Measurements from ENCODE around the gene AHI1. TPM values are rescaled to one million over a fixed set of nuclear protein-coding genes. Genes with fewer than 3 reads are reported as not detected.

Gene AHI1
- total and polyA plus RNA-seq, 2 donors (not counting 1 experiment from before 2014, with no cell fraction given), result 8.3 to 61.7 TPM

- Mint-ChIP-seq H3K4me1 (no peaks in the 10 kb centered on the region), H3K27ac (no peak overlapping the region)
- 96% methylated on average over 2 of the region's 2 CpGs for WGBS (ENCODE audit: insufficient coverage)
Observed at GRCh38 chr6:135299256-135299655, 198.3 kb downstream of the AHI1 start.

DNA sequence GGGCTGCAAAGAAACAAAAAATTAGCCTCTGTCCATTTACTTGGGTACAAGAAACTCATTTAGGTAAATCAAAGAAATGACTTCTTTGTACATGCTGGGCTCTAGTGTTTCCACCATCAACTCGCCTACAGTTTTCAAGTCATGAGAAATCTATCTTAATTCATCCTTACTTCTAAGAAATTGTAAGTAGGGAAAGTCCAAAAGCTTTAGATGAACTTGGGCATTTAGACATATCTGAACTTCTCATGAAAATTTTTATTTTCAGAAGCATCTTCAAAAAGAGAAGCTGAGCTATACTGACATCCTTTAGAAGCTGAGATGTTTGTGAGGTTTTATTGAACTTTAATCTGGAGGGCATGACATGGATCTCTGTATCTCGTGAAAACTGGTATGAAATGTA lies 199.1 kb downstream of the AHI1 start:
- H3K4me3 ChIP-seq (ENCODE audit: control extremely low read depth in 1 of 5, extremely low read depth in 1 of 5, insufficient read depth in 1 of 5, low read depth in 2 of 5, low read length in 4 of 5), result no peak overlapping the region
- ATAC-seq (ENCODE audit: low read depth) (no peak), DNase-seq (no peak)
- H3K27me3 ChIP-seq (replicated peaks in 1 of 4; ENCODE audit: control extremely low read depth in 1 of 4, control insufficient read depth in 3 of 4, insufficient read depth in 4 of 4, low read length in 3 of 4), result no peaks in the 10 kb centered on the region
- Mint-ChIP-seq H3K4me3 (no peak overlapping the region), H3K27me3 (no peaks in the 10 kb centered on the region), H3K4me1 (no peaks in the 10 kb centered on the region), H3K27ac (no peak overlapping the region), H3K9me3 (ENCODE audit: insufficient read depth) (peaks cover 2% of the 10 kb centered on the region)
- POLR2A ChIA-PET, result no interaction called here
- no peak overlapping the region for H3K9ac ChIP-seq (ENCODE audit: low read length)
- intact Hi-C loops (cut with micrococcal nuclease), result no loop called here
- WGBS (ENCODE audit: insufficient coverage), result 67% methylated on average over 1 of the region's 2 CpGs
- H3K4me1 ChIP-seq (ENCODE audit: control insufficient read depth in 2 of 2, insufficient read depth in 2 of 2, low read length in 2 of 2), result no peaks in the 10 kb centered on the region
- H4K20me1 ChIP-seq (ENCODE audit: control insufficient read depth, insufficient read depth, low read length, poor library complexity, severe bottlenecking), result no peaks in the 10 kb centered on the region
- H3K9me3 ChIP-seq (ENCODE audit: control extremely low read depth in 1 of 3, control insufficient read depth in 2 of 3, insufficient read depth in 1 of 3, low read length in 2 of 3), result peaks cover 0 to 5% (median 2%) of the 10 kb centered on the region in 3 donors
- no peak overlapping the region for H3K27ac ChIP-seq (ENCODE audit: low read length in 2 of 2)
- TF ChIP-seq CTCF (IDR thresholded peaks at IDR 0.05), result no peak
- TF ChIP-seq EZH2 (IDR thresholded peaks at IDR 0.05; ENCODE audit: borderline replicate concordance, insufficient read depth, low read depth, low read length, poor library complexity, severe bottlenecking), result no peak
- no peak overlapping the region for H2AFZ ChIP-seq (ENCODE audit: insufficient read depth, low read depth, low read length, poor library complexity, severe bottlenecking)
- no peak overlapping the region for H3K4me2 ChIP-seq (replicated peaks; ENCODE audit: low read depth, low read length, poor library complexity, severe bottlenecking)
- CTCF ChIA-PET, result no interaction called here
- H3K36me3 ChIP-seq (replicated peaks in 1 of 2; ENCODE audit: control extremely low read depth in 1 of 2, control insufficient read depth in 1 of 2, extremely low read depth in 1 of 2, insufficient read depth in 2 of 2, low read length in 1 of 2), result no peaks in the 10 kb centered on the region
- H3K79me2 ChIP-seq (ENCODE audit: control insufficient read depth, insufficient read depth, low read length), result no peaks in the 10 kb centered on the region

More at GRCh38 chr6:135299256-135299655, 198.3 kb downstream of the AHI1 start:
- H3K79me2 ChIP-seq (ENCODE audit: control insufficient read depth, insufficient read depth, low read length), result no peaks in the 10 kb centered on the region
- ChIA-PET CTCF (no interaction called here), POLR2A (no interaction called here)
- H3K4me1 ChIP-seq (ENCODE audit: control insufficient read depth in 2 of 2, insufficient read depth in 2 of 2, low read length in 2 of 2), result no peaks in the 10 kb centered on the region
- no peak overlapping the region for H3K27ac ChIP-seq (ENCODE audit: low read length in 2 of 2)
- H3K9me3 Mint-ChIP-seq (ENCODE audit: insufficient read depth), result peaks cover 2% of the 10 kb centered on the region
- no peaks in the 10 kb centered on the region for H3K27me3 ChIP-seq (replicated peaks in 1 of 4; ENCODE audit: control extremely low read depth in 1 of 4, control insufficient read depth in 3 of 4, insufficient read depth in 4 of 4, low read length in 3 of 4)
- no peaks in the 10 kb centered on the region for H4K20me1 ChIP-seq (ENCODE audit: control insufficient read depth, insufficient read depth, low read length, poor library complexity, severe bottlenecking)
- no peak overlapping the region for H3K4me2 ChIP-seq (replicated peaks; ENCODE audit: low read depth, low read length, poor library complexity, severe bottlenecking)
- H3K9me3 ChIP-seq (ENCODE audit: control extremely low read depth in 1 of 3, control insufficient read depth in 2 of 3, insufficient read depth in 1 of 3, low read length in 2 of 3), result peaks cover 0 to 5% (median 2%) of the 10 kb centered on the region in 3 donors
- H3K9ac ChIP-seq (ENCODE audit: low read length), result no peak overlapping the region
- TF ChIP-seq EZH2 (IDR thresholded peaks at IDR 0.05; ENCODE audit: borderline replicate concordance, insufficient read depth, low read depth, low read length, poor library complexity, severe bottlenecking), result no peak
- TF ChIP-seq CTCF (IDR thresholded peaks at IDR 0.05), result no peak
- no peak overlapping the region for H2AFZ ChIP-seq (ENCODE audit: insufficient read depth, low read depth, low read length, poor library complexity, severe bottlenecking)
- no peak overlapping the region for H3K4me3 ChIP-seq (ENCODE audit: control extremely low read depth in 1 of 5, extremely low read depth in 1 of 5, insufficient read depth in 1 of 5, low read depth in 2 of 5, low read length in 4 of 5)
- intact Hi-C loops (cut with micrococcal nuclease), result no loop called here
- DNase-seq (no peak), ATAC-seq (ENCODE audit: low read depth) (no peak)
- no peaks in the 10 kb centered on the region for H3K36me3 ChIP-seq (replicated peaks in 1 of 2; ENCODE audit: control extremely low read depth in 1 of 2, control insufficient read depth in 1 of 2, extremely low read depth in 1 of 2, insufficient read depth in 2 of 2, low read length in 1 of 2)
- H3K27me3 Mint-ChIP-seq, result no peaks in the 10 kb centered on the region
- H3K4me3 Mint-ChIP-seq, result no peak overlapping the region

All from B cell (primary cell).